ENCODE results near the gene TMC8.
"Not testable (repeated sequence)": the region's sequence is repeated elsewhere in the genome, so short reads cannot be mapped to it uniquely, and the experiment has no call there.

The TMC8 gene

DNA sequence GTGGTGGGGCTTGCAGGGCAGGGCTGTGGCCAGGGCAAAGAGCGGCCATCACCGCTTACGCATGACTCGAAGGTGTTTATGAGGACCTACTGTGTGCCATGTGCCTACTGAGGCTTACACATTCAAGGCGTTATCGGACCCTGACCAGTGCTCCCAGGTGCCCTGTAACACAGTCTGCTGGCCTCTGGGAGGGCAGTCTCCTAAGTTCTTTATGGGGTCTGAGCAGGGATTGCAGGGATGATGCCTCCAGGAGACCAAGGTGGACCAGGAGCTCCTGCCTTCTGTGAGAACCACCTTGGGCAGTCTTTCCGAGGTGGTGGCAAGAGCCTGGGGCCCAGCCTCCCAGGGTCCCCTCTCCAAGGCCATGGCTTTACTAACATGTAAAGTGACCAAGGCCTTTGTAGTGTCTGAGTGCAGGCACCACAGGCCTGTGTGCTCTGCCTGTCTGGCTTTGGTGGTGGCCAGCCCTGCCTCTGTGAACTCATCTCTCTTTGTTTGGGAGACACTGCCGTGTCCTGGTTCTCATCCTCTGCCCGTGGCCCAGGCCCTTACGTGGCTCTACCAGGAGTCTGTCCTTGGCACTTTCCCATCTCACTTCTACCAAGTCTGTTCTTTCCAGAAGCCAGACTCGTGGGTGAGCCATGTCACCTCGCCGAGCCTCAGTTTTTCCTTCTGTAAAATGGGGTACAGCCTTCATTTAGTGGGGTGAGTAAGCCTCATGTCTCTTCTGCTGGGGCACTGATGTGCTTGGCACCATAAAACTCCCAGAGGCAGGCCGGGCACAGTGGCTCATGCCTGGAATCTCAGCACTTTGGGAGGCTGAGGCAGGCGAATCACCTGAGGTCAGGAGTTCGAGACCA lies 34.4 kb downstream of the TMC8 start:
- no peak for DNase-seq

DNA sequence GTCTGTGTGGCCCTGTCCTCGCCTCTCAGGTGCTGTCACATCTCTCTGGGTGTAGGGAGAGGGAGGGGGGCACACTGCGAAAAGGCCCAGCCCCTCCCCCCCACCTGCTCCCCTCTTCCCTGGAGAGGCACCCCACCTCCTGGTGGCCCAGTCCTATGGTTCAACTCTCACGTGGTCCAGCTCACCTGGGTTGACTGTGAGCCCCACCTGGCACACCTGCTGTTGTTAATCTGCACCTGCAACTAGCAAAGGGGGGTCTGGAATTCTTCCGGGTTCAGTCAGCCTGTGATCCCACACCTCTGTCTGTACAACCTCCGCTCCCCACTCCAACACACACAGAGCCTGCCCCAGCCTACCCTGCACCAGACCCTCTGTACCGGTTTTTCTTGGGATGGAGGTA lies 35.8 kb downstream of the TMC8 start:
- no peak for DNase-seq

DNA sequence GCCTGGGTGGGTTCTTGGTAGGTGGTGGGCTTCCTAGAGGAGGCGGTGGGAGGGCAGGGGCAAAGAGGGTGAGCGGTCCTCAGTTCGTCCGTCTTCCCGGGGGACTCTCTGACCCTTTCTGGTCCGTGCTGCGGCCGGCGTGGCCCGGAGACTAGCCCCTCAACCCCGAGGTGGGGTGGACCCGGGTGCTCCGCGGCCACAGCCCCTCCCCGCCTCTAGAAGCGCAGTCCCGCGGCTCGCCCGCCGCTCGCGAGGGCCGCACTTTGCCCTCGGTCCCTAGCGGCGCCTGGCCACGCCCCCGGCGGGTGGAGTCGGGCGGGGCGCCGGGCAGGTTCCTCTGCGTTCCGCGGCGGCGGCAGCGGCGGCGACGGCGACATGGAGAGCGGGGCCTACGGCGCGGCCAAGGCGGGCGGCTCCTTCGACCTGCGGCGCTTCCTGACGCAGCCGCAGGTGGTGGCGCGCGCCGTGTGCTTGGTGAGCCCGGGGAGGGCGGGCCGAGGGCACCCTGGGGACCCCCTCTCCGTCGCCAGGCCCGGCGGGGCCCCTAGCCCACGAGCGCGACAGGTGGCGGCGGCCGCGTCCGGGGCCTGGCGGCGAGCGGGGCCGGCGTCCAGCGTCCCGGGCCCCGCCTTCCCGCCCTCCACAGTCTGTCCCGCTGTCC lies 37.8 kb downstream of the TMC8 start, which contains the start of gene SYNGR2:
TSS of gene SYNGR2 (plus strand) at position 340 of the 661 bp plus-strand sequence. CDS start at position 376, 36 bp downstream.
- DNase-seq: peak; percentile 76

DNA sequence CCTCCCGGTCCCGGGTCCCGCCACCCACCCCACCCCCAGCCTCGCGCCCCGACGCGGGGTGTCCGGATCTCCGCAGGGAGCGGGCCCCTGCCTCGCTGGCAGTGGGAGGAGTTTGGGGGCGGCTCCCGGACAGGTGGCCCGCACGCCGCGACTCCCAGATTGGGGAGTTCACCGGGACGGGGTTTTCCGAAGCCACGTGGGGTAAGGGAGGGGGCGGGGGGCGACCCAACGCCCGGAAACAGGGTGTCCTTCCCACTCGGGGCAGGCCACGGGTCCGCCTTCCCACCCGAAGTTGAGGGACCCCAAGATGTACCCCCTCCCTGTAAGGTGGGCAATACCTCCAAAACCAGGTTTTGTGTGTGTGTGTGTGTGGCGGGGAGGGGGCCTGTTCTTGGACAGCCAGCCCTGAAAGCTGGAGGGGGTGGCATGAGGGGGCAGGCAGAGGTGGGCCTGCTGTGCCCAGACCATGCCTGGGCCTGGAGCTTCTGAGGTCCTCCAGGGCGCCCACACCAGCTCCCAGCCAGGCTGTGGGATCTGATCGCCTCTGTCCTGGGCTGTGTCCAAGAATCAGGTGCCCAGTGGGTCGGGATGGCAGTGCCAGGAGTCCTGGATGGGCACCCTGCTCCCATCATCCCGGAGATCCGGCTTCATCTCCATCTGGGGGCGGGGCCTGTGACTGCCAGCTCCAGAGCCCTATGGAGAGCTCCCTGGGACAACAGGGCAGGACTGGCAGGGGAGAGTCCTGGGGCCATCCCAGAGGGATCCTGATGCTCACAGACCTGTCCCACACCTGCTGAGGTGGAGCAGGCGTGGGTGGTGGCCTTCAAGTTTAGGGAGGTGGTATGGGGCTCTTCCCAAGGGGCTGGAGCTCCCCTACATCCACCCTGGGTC lies 38.6 kb downstream of the TMC8 start:
- DNase-seq: no peak

DNA sequence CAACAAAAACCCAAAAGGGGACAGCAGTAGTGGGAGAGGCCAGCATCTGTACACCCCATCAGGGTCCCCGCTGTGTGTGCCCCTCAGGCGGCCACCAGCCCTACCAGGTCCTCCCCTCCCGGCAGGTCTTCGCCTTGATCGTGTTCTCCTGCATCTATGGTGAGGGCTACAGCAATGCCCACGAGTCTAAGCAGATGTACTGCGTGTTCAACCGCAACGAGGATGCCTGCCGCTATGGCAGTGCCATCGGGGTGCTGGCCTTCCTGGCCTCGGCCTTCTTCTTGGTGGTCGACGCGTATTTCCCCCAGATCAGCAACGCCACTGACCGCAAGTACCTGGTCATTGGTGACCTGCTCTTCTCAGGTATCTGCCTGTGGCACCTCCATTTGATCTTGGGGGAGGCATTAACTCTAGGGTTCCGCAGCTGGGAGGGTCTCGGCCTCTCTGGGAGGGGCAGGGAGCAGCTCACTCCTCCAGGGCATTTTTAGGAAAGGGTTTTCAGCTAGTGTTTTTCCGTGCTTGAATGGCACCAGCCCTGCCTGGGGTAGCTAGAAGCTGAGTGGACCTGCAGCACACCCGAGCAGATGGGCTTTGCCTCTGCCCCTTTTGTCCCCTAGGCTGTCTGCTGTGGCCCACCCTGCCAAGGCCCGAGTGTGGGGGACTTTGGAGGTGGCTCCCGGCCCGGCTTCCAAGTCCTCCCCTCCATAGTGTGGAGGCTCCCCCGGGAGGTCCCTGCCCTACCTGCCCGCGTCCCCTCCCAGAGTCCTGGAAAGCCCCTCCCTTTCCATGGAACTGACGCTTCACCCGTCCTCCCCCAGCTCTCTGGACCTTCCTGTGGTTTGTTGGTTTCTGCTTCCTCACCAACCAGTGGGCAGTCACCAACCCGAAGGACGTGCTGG lies 40.4 kb downstream of the TMC8 start:
- no peak for DNase-seq

DNA sequence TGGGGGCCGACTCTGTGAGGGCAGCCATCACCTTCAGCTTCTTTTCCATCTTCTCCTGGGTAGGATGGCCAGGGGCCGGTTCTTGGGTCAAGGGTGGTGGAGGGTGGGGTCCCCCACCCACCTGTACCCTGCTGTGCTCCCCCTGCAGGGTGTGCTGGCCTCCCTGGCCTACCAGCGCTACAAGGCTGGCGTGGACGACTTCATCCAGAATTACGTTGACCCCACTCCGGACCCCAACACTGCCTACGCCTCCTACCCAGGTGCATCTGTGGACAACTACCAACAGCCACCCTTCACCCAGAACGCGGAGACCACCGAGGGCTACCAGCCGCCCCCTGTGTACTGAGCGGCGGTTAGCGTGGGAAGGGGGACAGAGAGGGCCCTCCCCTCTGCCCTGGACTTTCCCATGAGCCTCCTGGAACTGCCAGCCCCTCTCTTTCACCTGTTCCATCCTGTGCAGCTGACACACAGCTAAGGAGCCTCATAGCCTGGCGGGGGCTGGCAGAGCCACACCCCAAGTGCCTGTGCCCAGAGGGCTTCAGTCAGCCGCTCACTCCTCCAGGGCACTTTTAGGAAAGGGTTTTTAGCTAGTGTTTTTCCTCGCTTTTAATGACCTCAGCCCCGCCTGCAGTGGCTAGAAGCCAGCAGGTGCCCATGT lies 41.1 kb downstream of the TMC8 start:
- DNase-seq: not testable (repeated sequence)

DNA sequence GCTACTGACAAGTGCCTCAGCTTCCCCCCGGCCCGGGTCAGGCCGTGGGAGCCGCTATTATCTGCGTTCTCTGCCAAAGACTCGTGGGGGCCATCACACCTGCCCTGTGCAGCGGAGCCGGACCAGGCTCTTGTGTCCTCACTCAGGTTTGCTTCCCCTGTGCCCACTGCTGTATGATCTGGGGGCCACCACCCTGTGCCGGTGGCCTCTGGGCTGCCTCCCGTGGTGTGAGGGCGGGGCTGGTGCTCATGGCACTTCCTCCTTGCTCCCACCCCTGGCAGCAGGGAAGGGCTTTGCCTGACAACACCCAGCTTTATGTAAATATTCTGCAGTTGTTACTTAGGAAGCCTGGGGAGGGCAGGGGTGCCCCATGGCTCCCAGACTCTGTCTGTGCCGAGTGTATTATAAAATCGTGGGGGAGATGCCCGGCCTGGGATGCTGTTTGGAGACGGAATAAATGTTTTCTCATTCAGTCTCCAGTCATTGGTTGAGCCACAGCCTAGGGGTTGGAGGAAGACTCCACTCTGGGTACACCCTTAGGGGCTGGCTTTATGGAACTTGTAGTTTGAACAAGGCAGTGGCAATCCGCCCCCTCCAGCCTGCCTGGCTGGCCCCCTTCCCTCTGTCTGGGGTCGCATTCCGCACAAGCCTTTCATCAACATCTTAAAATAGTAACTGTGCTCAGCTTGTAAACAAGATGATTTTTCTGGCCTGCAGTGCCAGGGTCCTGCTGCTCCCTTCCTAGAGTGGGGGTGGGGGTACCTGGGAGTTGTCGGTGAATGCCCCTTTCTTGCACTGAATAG lies 41.9 kb downstream of the TMC8 start:
- no peak for DNase-seq

DNA sequence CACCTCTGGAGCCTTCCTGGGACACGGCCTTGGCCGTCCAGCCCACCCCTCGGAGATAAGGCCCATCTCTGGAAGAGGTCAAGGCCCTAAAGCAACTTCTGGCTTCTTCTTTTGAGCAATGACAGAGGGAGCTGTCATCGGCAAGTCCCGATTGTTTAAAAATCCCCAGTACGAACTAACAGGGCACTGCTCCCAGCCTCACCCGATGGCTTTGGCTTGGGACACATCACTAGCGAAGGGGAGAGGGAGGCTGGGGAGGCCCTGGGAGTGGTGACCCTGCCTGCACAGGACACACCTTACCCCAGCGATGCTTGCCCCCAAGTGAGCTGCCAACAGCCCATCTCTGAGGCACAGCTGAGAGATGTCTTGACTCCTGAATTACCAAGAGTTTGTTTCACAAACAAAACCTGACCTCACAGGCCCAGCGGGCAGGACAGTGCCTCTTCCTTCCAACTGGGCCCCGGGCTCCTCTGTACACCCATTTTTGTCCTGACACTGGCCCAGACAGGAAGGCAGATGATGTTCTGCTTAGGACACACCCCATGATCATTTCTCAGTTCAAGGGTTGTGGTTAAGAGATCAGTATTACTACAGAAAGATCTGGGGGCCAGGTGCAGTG lies 42.6 kb downstream of the TMC8 start:
- DNase-seq: no peak

DNA sequence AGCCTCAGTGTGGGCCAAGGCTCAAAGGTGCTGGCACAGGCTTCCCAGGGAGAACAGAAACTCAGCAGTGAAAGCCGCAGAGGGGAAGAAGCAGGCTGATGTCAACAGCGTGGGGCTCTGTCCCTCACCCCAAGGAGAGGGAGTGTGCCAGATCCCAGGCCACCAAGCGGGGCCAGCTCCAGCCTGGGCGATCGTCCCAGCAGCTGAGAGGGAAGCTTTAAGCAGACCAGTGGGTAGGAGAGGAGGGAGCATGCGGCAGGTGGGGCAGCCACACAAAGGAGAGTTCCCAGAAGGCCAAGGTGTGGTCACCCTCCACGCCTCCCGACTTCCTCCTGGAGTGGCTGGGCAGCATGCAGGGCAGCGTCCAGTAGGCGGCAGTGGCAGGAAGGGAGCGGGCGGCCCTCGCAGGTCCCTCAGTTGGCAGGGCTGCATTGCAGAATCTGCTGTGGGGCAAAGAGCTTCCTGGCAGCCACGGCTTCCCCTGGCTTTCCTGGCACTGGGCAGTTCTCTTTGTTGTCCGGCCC lies 43.8 kb downstream of the TMC8 start:
- DNase-seq: no peak

DNA sequence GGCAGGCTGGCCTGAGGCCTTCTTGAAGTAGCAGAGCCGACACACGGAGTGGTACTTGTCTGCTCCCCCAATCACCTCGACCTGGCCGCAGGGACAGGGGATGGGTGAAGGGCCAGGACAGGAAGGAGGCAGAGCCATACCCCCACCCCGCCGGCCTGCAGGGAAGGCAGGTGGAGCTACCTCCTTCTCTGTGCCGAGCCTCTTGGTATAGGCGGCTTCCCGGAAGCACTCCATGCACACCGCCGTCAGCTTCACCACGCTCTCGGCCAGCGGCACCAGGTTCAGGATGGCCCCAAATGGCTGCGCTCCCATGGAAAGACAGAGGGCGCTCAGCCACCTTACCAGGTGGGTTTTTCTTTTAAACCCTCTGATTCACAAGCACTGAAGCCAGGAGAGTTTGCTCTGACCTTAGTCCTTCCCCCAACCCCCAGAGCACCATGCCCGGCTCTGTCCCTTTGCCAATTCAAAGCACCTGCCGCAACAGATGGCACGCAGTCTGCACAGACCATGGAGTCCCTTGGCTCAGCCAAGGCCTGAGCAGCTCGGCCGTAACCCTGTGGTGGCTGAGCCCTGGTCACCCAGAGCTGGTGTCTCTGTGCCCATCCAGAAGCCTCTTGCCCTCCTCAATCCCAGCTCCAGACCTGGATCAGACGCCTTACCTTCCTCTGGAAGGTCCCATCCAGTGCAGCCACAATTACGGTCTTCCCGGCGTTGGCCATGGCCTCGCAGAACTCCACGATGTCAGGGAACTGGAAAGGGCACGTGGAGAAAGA lies 44.5 kb downstream of the TMC8 start:
- no peak for DNase-seq

DNA sequence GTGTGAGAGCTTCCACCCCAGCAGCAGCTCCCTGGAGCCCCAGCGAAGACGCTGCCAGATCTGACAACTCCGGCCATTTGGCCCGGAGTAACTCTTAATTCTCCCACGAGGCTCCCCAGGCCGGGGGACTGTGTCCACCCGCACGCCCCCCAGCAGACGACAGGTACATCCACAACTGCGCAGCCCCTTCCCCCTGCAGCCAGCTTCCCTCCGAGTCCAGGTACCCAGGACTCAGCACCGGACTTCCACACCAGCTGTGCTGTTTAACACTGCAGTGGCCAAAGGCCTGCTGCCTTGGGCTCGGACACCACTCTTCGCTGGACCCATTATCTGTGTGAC lies 45.0 kb downstream of the TMC8 start:
- no peak for DNase-seq

DNA sequence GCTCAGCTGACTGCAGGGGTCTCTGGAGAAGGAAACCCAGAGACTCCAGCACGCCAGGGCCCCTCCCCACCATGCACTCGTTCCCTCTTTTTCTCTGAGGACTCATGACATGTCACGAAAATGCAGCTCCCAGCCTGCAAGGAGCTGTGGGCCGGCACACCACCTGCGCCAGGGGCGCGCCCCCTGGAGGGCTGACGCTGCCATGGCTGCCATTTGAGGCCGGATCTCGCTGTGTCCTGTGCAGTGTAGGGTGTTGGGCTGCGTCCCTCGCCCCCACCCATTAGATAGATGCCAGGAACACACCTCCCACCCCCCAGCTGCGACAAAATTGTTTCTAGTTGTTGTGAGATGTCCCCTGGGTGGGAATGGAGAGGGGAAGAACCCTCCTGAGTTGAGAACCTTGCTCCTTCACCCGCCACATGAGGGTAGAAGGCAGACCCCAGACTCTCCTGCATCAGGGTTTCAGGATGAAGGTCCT lies 46.0 kb downstream of the TMC8 start:
- DNase-seq: no peak

DNA sequence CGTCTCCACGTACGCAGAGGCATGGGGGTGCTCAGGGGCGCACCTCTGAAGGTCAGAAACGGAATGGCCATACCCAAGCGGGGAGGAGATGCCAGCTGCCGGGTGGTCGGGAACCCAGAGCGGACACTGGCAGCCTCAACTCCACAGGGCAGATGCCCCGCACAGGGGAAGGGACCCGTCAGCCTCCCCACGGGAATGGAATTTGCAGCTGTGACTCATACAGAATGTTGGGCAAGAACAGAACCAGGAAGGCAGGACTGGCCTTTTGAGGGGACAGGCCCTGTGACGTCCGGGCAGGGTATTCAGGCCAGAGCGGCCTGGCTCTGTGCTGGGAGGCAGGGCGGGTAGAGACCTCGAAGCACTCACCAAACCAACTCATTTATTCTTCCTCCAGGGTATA lies 48.8 kb downstream of the TMC8 start:
- DNase-seq: no peak

DNA sequence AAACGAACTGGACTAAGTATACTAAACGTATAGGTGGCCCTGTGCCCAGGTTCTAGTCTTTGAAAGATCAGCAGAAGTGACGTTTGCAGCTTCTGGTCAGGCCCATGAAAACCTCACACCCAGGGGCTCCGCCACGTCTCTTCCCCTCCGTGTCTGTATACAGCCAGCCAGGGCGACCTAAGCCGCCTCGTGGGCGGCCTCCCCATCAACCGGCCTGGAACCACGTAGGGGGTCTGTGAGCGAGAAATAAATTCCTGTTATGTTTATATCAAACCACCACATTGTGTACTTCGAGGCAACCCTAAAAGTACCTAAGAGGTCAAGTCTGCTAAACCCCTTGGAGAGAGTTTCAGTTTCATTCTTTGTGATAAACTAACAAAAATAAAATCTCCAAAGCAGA lies 49.5 kb downstream of the TMC8 start:
- no peak for DNase-seq

DNA sequence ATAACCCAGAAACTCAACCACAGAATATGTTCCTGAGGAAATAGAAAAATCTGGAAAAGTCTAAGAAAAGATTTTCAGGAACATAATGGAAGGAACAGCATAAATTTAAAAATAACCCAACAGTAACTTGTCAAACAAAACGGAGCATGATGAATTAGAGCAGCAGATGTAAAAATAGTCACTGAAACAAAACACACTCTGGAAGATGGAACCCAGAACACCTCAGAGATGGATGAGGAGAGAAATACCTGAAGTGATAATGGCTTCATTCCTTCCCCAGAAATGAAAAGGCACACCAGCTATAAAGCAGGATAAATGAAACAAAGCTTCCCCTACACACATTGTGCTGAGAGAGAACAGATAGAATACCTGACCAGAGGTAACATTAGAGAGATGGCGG lies 49.9 kb downstream of the TMC8 start:
- no peak for DNase-seq

DNA sequence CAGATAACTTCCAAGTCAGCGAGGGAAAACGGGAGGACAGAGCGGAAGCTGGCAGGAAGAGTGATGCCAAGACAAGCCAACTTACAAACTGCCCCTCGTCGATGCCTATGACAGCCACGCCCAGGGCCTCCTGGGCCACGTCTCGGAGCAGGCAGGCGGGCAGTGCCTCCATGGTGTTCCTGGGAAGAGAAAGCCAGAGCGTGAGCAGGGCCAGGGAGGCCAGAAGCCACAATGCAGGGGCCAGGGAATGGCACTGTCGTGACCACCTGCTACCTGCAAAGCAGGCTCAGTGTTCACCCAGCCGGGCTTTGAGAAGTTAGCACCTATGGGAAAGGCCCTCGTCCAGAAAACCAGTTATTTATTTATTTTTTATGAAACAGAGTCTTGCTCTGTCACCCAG lies 51.9 kb downstream of the TMC8 start:
- DNase-seq: no peak

DNA sequence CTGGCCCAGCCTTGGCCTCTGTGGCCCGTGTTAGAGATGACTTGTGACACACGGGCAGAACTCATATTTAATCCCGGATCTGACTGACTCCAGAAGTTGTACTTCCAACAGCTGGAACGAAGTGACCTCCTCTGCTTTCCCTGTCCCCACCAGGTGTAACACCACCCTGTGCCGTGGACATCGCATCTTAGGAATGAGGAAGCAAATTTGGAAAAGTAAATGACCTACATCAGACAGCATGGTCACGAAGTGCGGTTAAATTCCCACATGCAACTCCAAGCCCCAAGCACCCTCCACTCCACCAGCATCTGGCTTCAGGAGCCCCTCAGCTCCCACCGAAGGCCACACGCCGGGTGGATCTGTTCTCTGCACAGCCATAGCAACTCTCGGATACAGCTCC lies 53.3 kb downstream of the TMC8 start:
- DNase-seq: no peak

DNA sequence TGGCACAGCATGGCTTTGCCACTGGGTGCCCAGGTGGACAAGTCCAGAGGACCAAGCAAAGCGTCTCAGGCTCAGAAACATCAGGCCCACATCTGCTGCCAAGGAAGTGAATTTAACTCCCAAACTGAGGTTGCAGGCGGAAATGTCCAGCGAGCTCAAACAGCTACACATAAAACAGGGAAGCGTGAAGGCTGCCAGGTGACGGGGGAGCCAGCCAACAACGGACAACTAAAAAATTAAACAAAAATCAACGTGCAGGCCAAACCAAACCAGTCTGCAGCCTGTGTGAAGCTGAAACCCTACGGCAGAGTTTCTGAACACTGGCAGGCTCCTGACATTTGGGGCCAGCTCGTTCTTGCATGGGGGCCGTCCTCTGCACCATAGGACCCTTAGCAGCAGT lies 53.8 kb downstream of the TMC8 start:
- DNase-seq: no peak

DNA sequence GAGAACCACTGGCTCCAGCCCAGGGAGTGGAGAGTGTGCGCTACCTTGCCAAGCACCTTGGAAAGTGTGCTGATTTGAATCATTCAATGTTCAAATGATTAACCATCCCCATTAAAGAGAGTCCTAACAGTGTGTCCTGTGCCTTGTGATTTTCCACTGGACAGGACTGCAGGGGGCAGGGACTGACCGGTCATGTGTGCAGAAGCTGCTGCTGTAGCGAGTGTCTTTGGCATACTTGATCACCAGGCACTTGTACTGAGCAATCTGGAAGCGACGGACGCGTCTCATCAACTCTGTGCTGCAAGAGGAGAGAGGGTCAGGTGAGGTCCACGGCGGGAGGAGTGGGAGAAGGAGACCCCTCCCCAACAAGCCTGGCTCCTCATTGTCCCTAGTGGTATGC lies 54.3 kb downstream of the TMC8 start:
- no peak for DNase-seq
